Glutamatergic neuron (in vitro differentiated cells): ENCODE results near the gene NRL. TPM values are rescaled to one million over a fixed set of nuclear protein-coding genes. Genes with fewer than 3 reads are reported as not detected.
A peak's percentile ranks its signal among the peaks of the same experiment; 100 is the strongest.
"Not testable (repeated sequence)": the region's sequence is repeated elsewhere in the genome, so short reads cannot be mapped to it uniquely, and the experiment has no call there.

ENCODE experiments used
- DNase-seq: peaks from one replicate; pipeline ENCODE4 v3.0.0; 2022
- H3K27ac Mint-ChIP-seq: one replicate; pipeline ENCODE4 v1.8.0; 2020; ENCODE audit warnings: mild to moderate bottlenecking, mixed read lengths, inconsistent platforms; ENCODE audit not compliant: unreplicated experiment
- H3K27me3 Mint-ChIP-seq: one replicate; pipeline ENCODE4 v1.8.0; 2020; ENCODE audit warnings: mild to moderate bottlenecking, moderate library complexity, mixed read lengths, inconsistent platforms; ENCODE audit not compliant: unreplicated experiment
- H3K36me3 Mint-ChIP-seq: one replicate; pipeline ENCODE4 v1.8.0; 2020; ENCODE audit warnings: mild to moderate bottlenecking, mixed read lengths, inconsistent platforms; ENCODE audit not compliant: unreplicated experiment
- H3K4me1 Mint-ChIP-seq: one replicate; pipeline ENCODE4 v1.8.0; 2020; ENCODE audit warnings: mild to moderate bottlenecking, low read depth, mixed read lengths, inconsistent platforms; ENCODE audit not compliant: unreplicated experiment
- H3K4me3 Mint-ChIP-seq: one replicate; pipeline ENCODE4 v1.8.0; 2020; ENCODE audit warnings: mild to moderate bottlenecking, mixed read lengths, inconsistent platforms; ENCODE audit not compliant: unreplicated experiment
- H3K9me3 Mint-ChIP-seq: one replicate; pipeline ENCODE4 v1.8.0; 2020; ENCODE audit warnings: mild to moderate bottlenecking, moderate library complexity, mixed read lengths, inconsistent platforms; ENCODE audit not compliant: unreplicated experiment
- total RNA-seq: library from RNA; stranded (reverse); fragmentation: NEBNext Ultra II Directional; extraction: Animal tissue kit (Norgen Biotek cat#: 25700); gene quantifications from one replicate; pipeline ENCODE4 v1.2.1, GENCODE V29; 2021; ENCODE audit not compliant: unreplicated experiment
- TF ChIP-seq, protein P1 (sequence below): fragments of 200-600 bp; sonication (generic); IDR thresholded peaks from one replicate; pipeline ENCODE4 v1.5.0; 2021; ENCODE audit not compliant: partially characterized antibody, unreplicated experiment

The NRL gene
- total RNA-seq, 1 donor from 2014 or later, result 3.7 TPM

DNA sequence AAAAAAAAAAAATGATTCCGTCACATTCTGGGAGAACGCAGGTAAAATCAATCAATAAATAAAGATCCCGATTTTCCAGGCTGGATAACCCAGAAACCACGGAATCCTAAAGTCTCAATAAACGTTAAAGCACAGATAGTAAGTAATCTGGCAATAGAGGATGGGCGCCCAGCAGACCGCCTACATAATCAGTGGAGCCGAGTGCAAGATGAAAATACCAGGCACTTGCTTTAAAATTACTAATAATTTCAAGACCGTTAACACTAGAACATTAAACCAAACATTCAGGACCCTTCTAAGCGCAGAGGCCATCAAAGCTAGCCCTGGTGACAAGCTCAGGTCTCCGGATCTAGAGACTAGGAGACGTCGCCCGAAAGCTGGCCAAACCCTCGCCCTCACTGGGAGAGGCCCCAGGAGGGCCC lies 1.4 kb downstream of the NRL start:
- no peak for DNase-seq
- Mint-ChIP-seq H3K36me3 (peaks cover under 1% of the 10 kb centered on the region), H3K27me3 (peaks cover 4% of the 10 kb centered on the region), H3K9me3 (peaks cover 9% of the 10 kb centered on the region), H3K27ac (peak overlapping the region; percentile 98), H3K4me1 (peaks cover 12% of the 10 kb centered on the region), H3K4me3 (peak overlapping the region; percentile 97)
- TF ChIP-seq, protein P1, sequence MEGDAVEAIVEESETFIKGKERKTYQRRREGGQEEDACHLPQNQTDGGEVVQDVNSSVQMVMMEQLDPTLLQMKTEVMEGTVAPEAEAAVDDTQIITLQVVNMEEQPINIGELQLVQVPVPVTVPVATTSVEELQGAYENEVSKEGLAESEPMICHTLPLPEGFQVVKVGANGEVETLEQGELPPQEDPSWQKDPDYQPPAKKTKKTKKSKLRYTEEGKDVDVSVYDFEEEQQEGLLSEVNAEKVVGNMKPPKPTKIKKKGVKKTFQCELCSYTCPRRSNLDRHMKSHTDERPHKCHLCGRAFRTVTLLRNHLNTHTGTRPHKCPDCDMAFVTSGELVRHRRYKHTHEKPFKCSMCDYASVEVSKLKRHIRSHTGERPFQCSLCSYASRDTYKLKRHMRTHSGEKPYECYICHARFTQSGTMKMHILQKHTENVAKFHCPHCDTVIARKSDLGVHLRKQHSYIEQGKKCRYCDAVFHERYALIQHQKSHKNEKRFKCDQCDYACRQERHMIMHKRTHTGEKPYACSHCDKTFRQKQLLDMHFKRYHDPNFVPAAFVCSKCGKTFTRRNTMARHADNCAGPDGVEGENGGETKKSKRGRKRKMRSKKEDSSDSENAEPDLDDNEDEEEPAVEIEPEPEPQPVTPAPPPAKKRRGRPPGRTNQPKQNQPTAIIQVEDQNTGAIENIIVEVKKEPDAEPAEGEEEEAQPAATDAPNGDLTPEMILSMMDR, result no peak

DNA sequence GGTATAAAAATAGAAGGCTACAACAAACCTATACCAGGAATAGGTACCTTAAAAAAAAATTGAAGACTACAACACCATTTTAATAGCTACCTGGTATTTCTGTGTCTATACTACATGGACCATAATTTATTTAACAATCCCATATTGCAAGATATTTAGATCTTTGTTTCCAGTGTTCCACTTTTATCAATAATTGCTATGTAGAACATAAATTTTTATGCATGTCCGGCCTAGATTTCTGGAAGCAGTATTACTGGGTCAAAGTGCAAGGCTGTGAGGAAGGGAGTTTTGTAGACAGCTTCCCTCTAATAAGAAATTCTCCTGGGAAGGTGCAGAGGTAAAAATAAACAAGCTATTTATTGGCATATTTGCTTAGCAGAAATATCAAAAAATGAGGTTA lies 4.2 kb downstream of the NRL start:
- no peak overlapping the region for H3K27ac Mint-ChIP-seq
- no peak for DNase-seq
- TF ChIP-seq, protein P1, result no peak
- H3K4me1 Mint-ChIP-seq, result peaks cover 5% of the 10 kb centered on the region
- H3K9me3 Mint-ChIP-seq, result peaks cover 9% of the 10 kb centered on the region
- no peaks in the 10 kb centered on the region for H3K36me3 Mint-ChIP-seq
- H3K4me3 Mint-ChIP-seq, result no peak overlapping the region
- H3K27me3 Mint-ChIP-seq, result peaks cover 4% of the 10 kb centered on the region

DNA sequence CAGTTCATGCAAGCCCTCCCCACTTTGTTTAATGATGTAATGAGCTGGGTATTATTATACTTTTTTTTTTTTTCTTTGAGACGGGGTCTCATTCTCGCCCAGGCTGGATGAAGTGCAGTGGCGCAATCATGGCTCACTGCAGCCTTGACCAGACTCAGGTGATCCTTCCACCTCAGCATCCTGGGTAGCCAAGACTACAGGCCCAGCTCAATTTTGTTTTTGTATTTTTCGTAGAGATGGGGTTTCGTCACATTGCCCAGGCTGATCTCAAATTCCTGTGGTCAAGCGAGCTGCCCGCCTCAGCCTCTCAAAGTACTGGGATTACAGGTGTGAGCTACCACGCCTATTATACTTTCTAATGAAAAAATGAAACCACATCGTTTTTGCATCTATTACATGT lies 4.7 kb downstream of the NRL start:
- peaks cover 2% of the 10 kb centered on the region for H3K4me1 Mint-ChIP-seq
- H3K27me3 Mint-ChIP-seq, result peaks cover 4% of the 10 kb centered on the region
- TF ChIP-seq, protein P1, result no peak
- no peak overlapping the region for H3K27ac Mint-ChIP-seq
- peaks cover 7% of the 10 kb centered on the region for H3K9me3 Mint-ChIP-seq
- H3K36me3 Mint-ChIP-seq, result peaks cover 2% of the 10 kb centered on the region
- H3K4me3 Mint-ChIP-seq, result no peak overlapping the region
- no peak for DNase-seq

GRCh38 chr14:24108336-24108874 lies 6.3 kb downstream of the NRL start:
- peaks cover 2% of the 10 kb centered on the region for H3K4me1 Mint-ChIP-seq
- H3K4me3 Mint-ChIP-seq, result no peak overlapping the region
- peaks cover 2% of the 10 kb centered on the region for H3K27me3 Mint-ChIP-seq
- DNase-seq, result no peak
- peak overlapping the region; percentile 75 for H3K27ac Mint-ChIP-seq
- TF ChIP-seq, protein P1, result no peak
- no peaks in the 10 kb centered on the region for H3K9me3 Mint-ChIP-seq
- H3K36me3 Mint-ChIP-seq, result peaks cover 12% of the 10 kb centered on the region

- Mint-ChIP-seq H3K4me3 (no peak overlapping the region), H3K9me3 (peaks cover 2% of the 10 kb centered on the region), H3K4me1 (peaks cover 2% of the 10 kb centered on the region), H3K27ac (no peak overlapping the region), H3K36me3 (peaks cover 16% of the 10 kb centered on the region), H3K27me3 (peaks cover 3% of the 10 kb centered on the region)
- DNase-seq, result no peak
- TF ChIP-seq, protein P1, result no peak
Observed at GRCh38 chr14:24106672-24107271, 8.0 kb downstream of the NRL start.

- H3K27me3 Mint-ChIP-seq, H3K4me1 Mint-ChIP-seq, H3K9me3 Mint-ChIP-seq, DNase-seq, H3K4me3 Mint-ChIP-seq: not testable (repeated sequence)
- H3K27ac Mint-ChIP-seq, result peak overlapping the region; percentile 2
- peaks cover 16% of the 10 kb centered on the region for H3K36me3 Mint-ChIP-seq
Observed at GRCh38 chr14:24105609-24106239, 9.0 kb downstream of the NRL start.
